HG02884 (cell line): ENCODE data around the gene ACTN1.

Source experiments
- ATAC-seq: cut with Tn5 transposase; IDR thresholded peaks from one replicate; pipeline ENCODE4 v1.9.1; 2021; ENCODE audit warnings: mild to moderate bottlenecking, moderate library complexity; ENCODE audit not compliant: unreplicated experiment

ACTN1 gene

GRCh38 chr14:68919129-68919927 lies 59.8 kb downstream of the ACTN1 start:
- no peak for ATAC-seq

- no peak for ATAC-seq
These were observed 60.5 kb downstream of the ACTN1 start for GRCh38 chr14:68918612-68919011.

DNA sequence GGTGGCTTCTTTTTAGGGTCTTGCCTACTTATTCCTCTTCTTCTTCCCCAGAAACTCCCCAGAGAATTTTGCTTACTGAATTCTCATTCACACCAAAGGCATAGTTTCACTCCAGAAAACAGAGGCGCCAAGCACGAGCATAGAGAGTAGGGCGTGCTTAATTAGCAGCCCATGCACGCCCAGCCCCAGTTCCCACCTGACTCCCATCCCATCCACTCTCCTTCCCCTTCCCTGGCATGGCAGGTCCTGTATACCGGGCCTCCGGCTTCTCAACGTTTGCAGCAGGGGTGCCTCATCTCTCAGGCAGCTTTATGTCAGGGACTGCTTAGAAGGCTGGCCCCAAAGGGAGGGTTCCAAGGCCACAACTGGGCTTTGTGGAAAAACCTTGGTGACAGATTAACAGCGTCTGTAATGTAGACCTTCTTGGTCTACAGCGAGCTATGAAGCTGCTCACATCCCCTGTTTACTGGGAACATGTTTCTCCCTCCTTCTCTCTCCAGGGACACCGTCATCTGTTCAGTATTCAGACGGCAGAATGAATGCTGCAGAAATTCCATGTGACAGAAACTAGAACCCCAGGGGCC lies 62.7 kb downstream of the ACTN1 start:
- ATAC-seq: no peak

- ATAC-seq: no peak
These were observed 65.6 kb downstream of the ACTN1 start for GRCh38 chr14:68913516-68913915.

DNA sequence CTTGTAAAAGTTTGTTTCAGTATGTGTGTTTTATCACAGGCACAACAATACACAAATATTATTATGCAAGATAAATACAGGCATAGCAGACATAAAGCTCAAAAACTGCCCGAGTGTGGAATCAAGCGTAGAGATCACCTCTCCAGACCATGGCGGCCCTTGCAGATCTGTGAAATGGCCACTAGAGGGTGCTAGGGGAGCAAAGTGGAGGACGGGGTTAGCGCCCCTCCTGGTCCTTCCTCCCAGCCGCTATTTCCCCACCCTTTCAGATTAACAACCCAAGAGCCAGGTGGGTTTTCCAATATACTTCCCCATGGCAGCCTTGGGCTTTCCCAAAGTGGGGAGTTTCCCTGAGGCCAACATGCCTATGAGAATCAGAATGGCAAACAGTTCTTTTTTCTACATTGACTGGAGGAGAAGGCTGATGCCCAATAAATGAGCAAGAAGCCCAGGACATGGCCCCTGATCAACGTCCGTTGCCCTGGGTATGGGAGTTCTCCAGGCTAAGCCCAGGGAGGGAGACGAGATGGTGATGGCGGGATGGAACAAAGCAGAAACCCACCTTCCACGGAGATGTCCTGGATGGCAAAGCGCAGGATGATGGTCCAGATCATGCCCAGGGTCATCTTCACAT lies 67.4 kb downstream of the ACTN1 start:
- no peak for ATAC-seq

GRCh38 chr14:68910540-68910939 lies 68.6 kb downstream of the ACTN1 start:
- no peak for ATAC-seq

DNA sequence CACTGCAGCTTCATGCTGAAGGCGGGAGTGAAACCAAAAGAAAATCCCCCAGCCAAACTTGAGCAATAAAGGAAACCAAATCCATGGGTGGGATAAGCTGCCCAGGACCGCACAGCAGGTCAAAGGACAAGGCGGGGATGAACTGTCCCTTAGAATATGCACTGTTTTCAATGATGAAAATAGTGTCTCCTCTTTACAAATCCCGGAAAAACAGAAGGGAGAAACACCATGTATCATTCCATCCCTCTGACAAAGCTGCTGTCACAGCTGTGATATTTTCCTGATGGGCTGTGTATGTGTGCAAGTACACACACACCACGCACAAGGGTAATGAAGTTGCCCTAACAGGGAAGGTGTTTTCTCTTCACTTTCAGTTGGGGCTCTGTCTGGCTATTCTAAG lies 70.3 kb downstream of the ACTN1 start:
- ATAC-seq: no peak

GRCh38 chr14:68908201-68908600 lies 70.9 kb downstream of the ACTN1 start:
- ATAC-seq: no peak

DNA sequence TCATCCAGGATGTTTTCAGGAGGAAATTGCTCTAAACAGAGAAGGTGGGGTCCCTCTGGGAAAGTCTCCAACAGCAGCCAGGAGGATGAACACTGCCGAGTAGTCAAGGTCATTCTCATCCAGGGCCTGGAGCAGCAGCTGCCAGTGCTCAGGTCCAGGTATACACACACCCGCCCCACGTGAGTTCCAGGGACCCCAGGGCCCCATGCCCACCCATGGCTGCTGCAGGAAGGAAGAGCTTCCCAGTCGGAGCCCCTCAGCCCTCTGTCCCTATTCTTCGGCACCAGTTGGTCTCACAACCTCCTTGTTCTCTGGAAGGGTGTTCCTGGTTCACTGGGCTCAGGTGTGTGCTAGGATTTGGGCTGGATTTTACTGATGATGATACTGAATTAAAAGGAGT lies 72.7 kb downstream of the ACTN1 start:
- no peak for ATAC-seq

- ATAC-seq: no peak
These were observed 73.8 kb downstream of the ACTN1 start for GRCh38 chr14:68905107-68905895.

GRCh38 chr14:68902357-68902756 lies 76.7 kb downstream of the ACTN1 start:
- no peak for ATAC-seq

DNA sequence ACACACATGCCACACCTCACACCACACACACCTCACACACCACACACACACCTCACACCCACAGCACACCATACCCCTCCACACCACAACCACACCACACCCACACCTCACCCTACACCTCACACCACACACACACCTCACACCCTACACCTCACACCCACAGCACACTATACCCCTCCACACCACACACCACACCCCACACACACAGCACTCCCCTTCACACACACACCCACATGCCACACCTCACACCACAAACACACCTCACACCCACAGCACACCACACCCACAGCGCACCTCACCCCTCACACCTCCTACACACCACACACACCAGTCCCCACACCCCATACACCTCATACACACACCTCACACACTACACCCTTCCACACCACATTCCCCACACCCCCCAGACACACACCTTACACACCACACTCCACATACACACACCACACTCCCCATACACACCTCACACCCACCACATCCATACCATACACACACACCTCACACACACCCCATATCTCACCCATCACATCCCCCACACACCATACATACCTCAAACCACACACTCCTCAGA lies 80.0 kb downstream of the ACTN1 start:
- ATAC-seq: no peak

DNA sequence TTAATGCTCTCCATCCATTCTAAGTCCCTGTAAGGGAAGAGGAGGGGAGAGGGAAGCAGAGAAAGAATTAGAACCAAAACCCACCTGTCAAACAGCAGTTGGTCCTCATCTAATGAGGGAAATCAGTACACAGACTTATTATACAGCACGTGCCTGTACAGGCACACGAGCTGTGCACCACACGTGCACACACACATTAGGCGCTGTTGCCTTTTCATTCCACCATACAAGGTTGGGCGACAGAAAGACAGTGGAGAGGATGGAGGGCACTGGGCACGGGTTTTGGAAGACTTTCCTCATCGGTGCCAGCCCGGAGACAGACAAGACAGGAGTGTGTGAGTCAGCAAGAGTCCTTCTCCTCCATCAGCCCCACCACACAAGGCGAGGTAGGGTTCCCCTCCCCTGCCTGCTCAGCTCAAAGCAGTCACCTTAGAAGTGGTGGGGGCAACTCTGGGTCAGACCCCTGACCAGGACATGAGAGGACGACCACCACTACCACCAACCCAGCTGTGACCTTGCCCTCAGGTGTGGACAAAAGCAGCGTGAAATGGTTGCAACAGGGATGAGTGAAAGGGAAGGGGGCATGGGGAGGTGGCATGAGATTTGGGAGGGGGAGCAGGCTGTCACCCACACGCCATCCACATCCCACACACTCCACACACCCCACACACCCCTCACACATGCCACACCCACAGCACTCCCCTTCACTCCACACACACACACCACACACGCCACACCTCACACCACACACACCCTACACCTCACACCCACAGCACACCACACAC lies 80.7 kb downstream of the ACTN1 start:
- ATAC-seq: no peak

- no peak for ATAC-seq
These were observed 81.4 kb downstream of the ACTN1 start for GRCh38 chr14:68897559-68898155.

- ATAC-seq: no peak
These were observed 83.0 kb downstream of the ACTN1 start for GRCh38 chr14:68896132-68896531.

- ATAC-seq: no peak
These were observed 84.0 kb downstream of the ACTN1 start for GRCh38 chr14:68894802-68895703.

GRCh38 chr14:68894123-68894522 lies 85.0 kb downstream of the ACTN1 start:
- ATAC-seq: no peak

GRCh38 chr14:68893566-68893965 lies 85.5 kb downstream of the ACTN1 start:
- no peak for ATAC-seq

- ATAC-seq: no peak
These were observed 86.1 kb downstream of the ACTN1 start for GRCh38 chr14:68892961-68893360.
